Tibial nerve (tissue), 4 donors: ENCODE data around the gene TLE1. TPM values are rescaled to one million over a fixed set of nuclear protein-coding genes. Genes with fewer than 3 reads are reported as not detected.
A peak's percentile ranks its signal among the peaks of the same experiment; 100 is the strongest.

Experiments
- DNase-seq, 2 donors: peaks; one replicate each; pipeline ENCODE4 v3.0.0-alpha.2; 2019; ENCODE audit warnings: low spot score in 2 of 2
- H3K27ac ChIP-seq, 4 donors: fragments of 200-600 bp; sonication (generic) in 3 of 4; one replicate each; pipeline ENCODE4 v1.5.1; 2017 to 2019; ENCODE audit warnings: mild to moderate bottlenecking in 1 of 4
- H3K27me3 ChIP-seq, 2 donors: fragments of 200-600 bp; sonication (generic) in 1 of 2; one replicate each; pipeline versions ENCODE4 v1.5.1 to v1.6.0; 2017 to 2019
- H3K36me3 ChIP-seq, 3 donors: fragments of 200-600 bp; sonication (generic); one replicate each; pipeline ENCODE4 v1.5.1; 2018 to 2019
- H3K4me1 ChIP-seq, 4 donors: fragments of 200-600 bp; sonication (generic) in 3 of 4; one replicate each; pipeline ENCODE4 v1.5.1; 2017 to 2019
- H3K4me3 ChIP-seq, 4 donors: fragments of 200-600 bp; sonication (generic) in 3 of 4; one replicate each; pipeline ENCODE4 v1.5.1; 2017 to 2019; ENCODE audit warnings: mild to moderate bottlenecking in 1 of 4, moderate library complexity in 1 of 4
- H3K9me3 ChIP-seq, 4 donors: fragments of 200-600 bp; sonication (generic) in 3 of 4; one replicate each; pipeline ENCODE4 v1.5.1; 2017 to 2019
- CTCF ChIP-seq, 5 experiments: fragments of 200-600 bp in 3 of 5; fragments of 450-650 bp in 2 of 5; sonication (generic) in 3 of 5; IDR thresholded peaks; one replicate each; pipeline ENCODE4 v1.5.1; 2016 to 2019; ENCODE audit warnings: antibody characterized with exemption in 5 of 5, mild to moderate bottlenecking in 3 of 5, moderate library complexity in 2 of 5
- EP300 ChIP-seq, 2 donors: sonication (generic); formaldehyde crosslinking; IDR thresholded peaks; one replicate each; pipeline ENCODE4 v1.6.1; 2017; ENCODE audit warnings: antibody characterized with exemption in 2 of 2, mild to moderate bottlenecking in 1 of 2
- POLR2A ChIP-seq, 2 donors: fragments of 450-650 bp; IDR thresholded peaks; one replicate each; pipeline ENCODE4 v1.6.1; 2017; ENCODE audit warnings: antibody characterized with exemption in 2 of 2, mild to moderate bottlenecking in 2 of 2, moderate library complexity in 2 of 2
- WGBS, 2 donors: methylation state at CpG; one replicate each; pipeline ENCODE4 v1.1.5; 2018; 5-methylcytosine and 5-hydroxymethylcytosine counted together
- total RNA-seq, 4 donors: library from RNA; depleted of rRNA; stranded (reverse); fragments of >200 nt; gene quantifications; one replicate each; pipeline ENCODE4 v1.1.0, GENCODE V29; 2016

Gene TLE1
- total RNA-seq, 4 donors from 2014 or later = 81.8 to 107 (median 94.7) TPM

DNA sequence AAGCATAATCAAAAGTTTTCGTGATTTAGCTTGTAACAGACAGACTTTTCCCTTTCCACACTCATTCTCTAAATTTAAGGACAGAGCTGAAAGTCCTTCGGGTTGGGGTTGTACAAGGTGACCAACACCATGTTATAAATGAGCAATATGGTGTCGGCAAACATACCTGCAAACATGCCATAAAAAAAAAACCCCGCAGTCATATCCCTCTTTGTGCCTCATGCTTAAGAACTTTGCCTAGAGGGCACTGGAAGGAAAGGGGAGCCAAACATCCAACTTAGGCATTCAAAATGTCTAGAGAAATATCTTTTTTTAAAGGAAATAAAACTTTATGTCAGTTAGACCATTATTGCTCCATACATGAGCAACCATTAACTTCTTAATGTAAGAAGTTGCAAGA, 73.2 kb downstream of the TLE1 start:
- peaks cover 0 to 52% (median 3%) of the 10 kb centered on the region in 3 donors for H3K36me3 ChIP-seq
- peak overlapping the region in 1 of 4 donors; percentile 39 for H3K27ac ChIP-seq
- H3K9me3 ChIP-seq = no peaks in the 10 kb centered on the region
- no peak for DNase-seq
- 97 to 99% methylated on average over 4 of the region's 4 CpGs for WGBS, 2 donors
- no peak overlapping the region for H3K4me3 ChIP-seq
- TF ChIP-seq POLR2A (IDR thresholded peaks at IDR 0.05) = no peak
- no peak for TF ChIP-seq EP300 (IDR thresholded peaks at IDR 0.05)
- TF ChIP-seq CTCF (IDR thresholded peaks at IDR 0.05) = no peak
- H3K27me3 ChIP-seq = no peaks in the 10 kb centered on the region
- H3K4me1 ChIP-seq = peaks cover 0 to 43% (median 17%) of the 10 kb centered on the region in 4 donors

DNA sequence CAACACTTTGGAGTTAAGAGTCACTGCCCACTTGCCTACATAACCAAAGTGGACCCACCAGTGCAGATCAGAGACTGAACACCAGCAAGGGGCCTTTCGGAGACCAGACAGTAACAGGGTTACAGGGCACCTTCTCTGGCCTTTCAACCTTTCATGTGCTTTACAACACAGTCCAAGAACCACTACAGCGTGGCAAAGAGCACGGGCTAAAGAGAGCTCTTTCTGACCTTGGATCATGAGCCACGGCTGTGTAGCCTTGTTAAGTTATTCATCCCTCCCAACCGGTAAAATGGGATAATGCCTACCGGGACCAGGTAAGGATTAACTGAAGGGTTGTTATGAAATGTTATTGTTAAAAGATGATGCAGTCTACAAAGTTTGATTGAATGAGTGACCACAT, 75.0 kb downstream of the TLE1 start:
- H3K27me3 ChIP-seq = no peaks in the 10 kb centered on the region
- TF ChIP-seq CTCF (IDR thresholded peaks at IDR 0.05) (no peak), POLR2A (IDR thresholded peaks at IDR 0.05) (no peak)
- H3K9me3 ChIP-seq = no peaks in the 10 kb centered on the region
- WGBS, 2 donors = 90 to 93% methylated on average over 6 of the region's 6 CpGs
- no peak overlapping the region for H3K4me3 ChIP-seq
- H3K36me3 ChIP-seq = peaks cover 0 to 59% (median 3%) of the 10 kb centered on the region in 3 donors
- no peak for DNase-seq
- H3K4me1 ChIP-seq = peaks cover 2 to 43% (median 22%) of the 10 kb centered on the region in 4 donors
- peak overlapping the region; percentile 29 to 90 (median 81) for H3K27ac ChIP-seq

DNA sequence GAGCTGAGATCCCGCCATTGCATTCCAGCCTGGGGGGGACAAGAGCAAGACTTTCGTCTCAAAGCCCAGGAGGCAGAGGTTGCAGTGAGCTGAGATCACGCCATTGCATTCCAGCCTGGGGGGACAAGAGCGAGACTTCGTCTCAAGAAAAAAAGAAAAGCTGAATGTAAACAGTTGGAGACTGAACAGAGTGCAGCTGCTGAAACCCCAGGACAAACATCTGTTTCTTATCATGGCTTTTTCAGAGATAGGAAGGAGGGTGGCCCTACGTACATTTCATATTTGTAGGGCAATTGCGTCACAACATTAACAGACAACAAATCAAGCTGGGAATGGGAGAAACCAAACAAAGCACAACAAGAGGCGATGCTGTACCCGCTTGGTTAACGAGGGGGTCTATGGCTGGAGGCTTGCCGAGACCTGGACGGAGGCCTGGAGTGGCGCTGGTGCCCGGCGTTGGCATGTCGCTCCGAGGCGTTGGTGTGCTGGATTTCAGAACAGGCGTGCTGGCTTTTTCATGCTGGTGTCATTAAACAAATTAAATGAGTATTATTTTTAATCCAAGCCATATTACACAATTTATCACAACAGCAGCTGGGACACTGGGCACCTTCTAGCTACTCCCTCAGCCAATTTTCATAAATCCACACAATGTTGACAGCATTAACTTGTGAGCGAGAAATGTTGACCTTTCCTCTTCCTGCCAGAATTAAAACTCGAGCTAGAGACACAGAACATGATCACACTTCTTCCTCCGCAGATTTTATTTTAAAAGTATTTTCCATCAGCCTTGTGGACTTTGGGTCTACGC, 76.1 kb downstream of the TLE1 start:
- peak in 1 of 5 experiments; percentile 10 for TF ChIP-seq CTCF (IDR thresholded peaks at IDR 0.05)
- TF ChIP-seq EP300 (IDR thresholded peaks at IDR 0.05) = peak; percentile 17 to 93
- TF ChIP-seq POLR2A (IDR thresholded peaks at IDR 0.05) = no peak
- H3K4me3 ChIP-seq = peak overlapping the region in 1 of 4 donors; percentile 11
- H3K4me1 ChIP-seq = peaks cover 2 to 41% (median 22%) of the 10 kb centered on the region in 4 donors
- H3K9me3 ChIP-seq = no peaks in the 10 kb centered on the region
- WGBS, 2 donors = 21 to 46% methylated on average over 23 of the region's 23 CpGs
- peak overlapping the region; percentile 29 to 90 (median 81) for H3K27ac ChIP-seq
- peak in 1 of 2 donors; percentile 29 for DNase-seq
- no peaks in the 10 kb centered on the region for H3K27me3 ChIP-seq
- H3K36me3 ChIP-seq = peaks cover 4 to 64% (median 5%) of the 10 kb centered on the region in 3 donors

DNA sequence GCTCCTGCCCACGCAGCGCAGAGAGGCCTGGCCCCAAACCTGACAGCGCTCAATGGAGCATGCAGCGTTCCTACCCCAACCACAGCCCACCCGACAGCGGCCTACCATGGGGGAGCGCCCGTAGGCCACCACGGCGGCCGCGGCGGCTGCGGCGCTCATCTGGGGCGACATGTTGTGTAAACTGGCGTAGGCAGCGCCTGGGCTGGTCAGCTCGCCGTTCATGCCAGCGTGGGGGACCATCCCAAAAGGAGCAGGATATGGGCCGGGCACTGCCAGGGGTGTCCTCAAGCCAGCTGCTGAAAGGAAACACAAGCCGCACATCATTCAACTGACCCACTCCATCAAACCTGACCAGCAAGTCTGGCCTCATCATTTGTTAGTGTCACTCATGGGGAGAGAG, 77.7 kb downstream of the TLE1 start:
- Histone ChIP-seq H3K4me3 (no peak overlapping the region), H3K27ac (peak overlapping the region in 2 of 4 donors; percentile 86 to 90), H3K36me3 (peaks cover 4 to 74% (median 15%) of the 10 kb centered on the region in 3 donors), H3K9me3 (no peaks in the 10 kb centered on the region), H3K4me1 (peaks cover 2 to 41% (median 22%) of the 10 kb centered on the region in 4 donors), H3K27me3 (no peaks in the 10 kb centered on the region)
- WGBS, 2 donors = 97 to 98% methylated on average over 21 to 23 of the region's 23 CpGs
- TF ChIP-seq POLR2A (IDR thresholded peaks at IDR 0.05) = no peak
- TF ChIP-seq CTCF (IDR thresholded peaks at IDR 0.05) = no peak
- no peak for TF ChIP-seq EP300 (IDR thresholded peaks at IDR 0.05)
- DNase-seq = no peak

GRCh38 chr9:81610740-81611107, 78.6 kb downstream of the TLE1 start:
- Histone ChIP-seq H3K27me3 (no peaks in the 10 kb centered on the region), H3K4me1 (peaks cover 2 to 41% (median 22%) of the 10 kb centered on the region in 4 donors), H3K9me3 (no peaks in the 10 kb centered on the region), H3K27ac (peak overlapping the region in 2 of 4 donors; percentile 86 to 90), H3K36me3 (peaks cover 4 to 71% (median 12%) of the 10 kb centered on the region in 3 donors), H3K4me3 (no peak overlapping the region)
- WGBS, 2 donors = 95 to 97% methylated on average over 4 of the region's 4 CpGs
- TF ChIP-seq POLR2A (IDR thresholded peaks at IDR 0.05) (no peak), CTCF (IDR thresholded peaks at IDR 0.05) (no peak), EP300 (IDR thresholded peaks at IDR 0.05) (no peak)
- no peak for DNase-seq
